Measurements from ENCODE around the gene UBE2B.

Gene UBE2B

GRCh38 chr5:134437340-134437846, 66.0 kb downstream of the UBE2B start:
- no peak for DNase-seq (ENCODE audit: low read depth)

GRCh38 chr5:134437847-134438581, 66.6 kb downstream of the UBE2B start:
- DNase-seq (ENCODE audit: low read depth), result no peak

GRCh38 chr5:134438721-134439123, 67.4 kb downstream of the UBE2B start:
- no peak for DNase-seq (ENCODE audit: low read depth)

- no peak for DNase-seq (ENCODE audit: low read depth)
Measured at GRCh38 chr5:134439210-134439654, 67.9 kb downstream of the UBE2B start.

- no peak for DNase-seq (ENCODE audit: low read depth)
Measured at GRCh38 chr5:134440201-134440755, 68.9 kb downstream of the UBE2B start.
